Ectodermal cell (in vitro differentiated cells): Measurements from ENCODE around the gene AMBRA1.
"Not testable (repeated sequence)": the region's sequence is repeated elsewhere in the genome, so short reads cannot be mapped to it uniquely, and the experiment has no call there.

Source experiments
- H3K27ac ChIP-seq: 2 replicates; pipeline ENCODE4 v1.7.0; 2013; ENCODE audit warnings: mild to moderate bottlenecking, low read depth, low read length; ENCODE audit not compliant: insufficient read depth, poor library complexity, severe bottlenecking
- H3K27me3 ChIP-seq: 2 replicates; pipeline ENCODE4 v1.7.0; 2013; ENCODE audit warnings: mild to moderate bottlenecking, low read length; ENCODE audit not compliant: insufficient read depth, control insufficient read depth, poor library complexity, severe bottlenecking
- H3K36me3 ChIP-seq: one replicate; pipeline ENCODE4 v1.7.0; 2013; ENCODE audit warnings: low read length; ENCODE audit not compliant: control insufficient read depth, insufficient read depth
- H3K4me1 ChIP-seq: one replicate; pipeline ENCODE4 v1.7.0; 2013; ENCODE audit warnings: low read length; ENCODE audit not compliant: control insufficient read depth, insufficient read depth
- H3K4me3 ChIP-seq: 2 replicates; pipeline ENCODE4 v1.7.0; 2013; ENCODE audit warnings: low read depth, low read length, control low read depth; ENCODE audit not compliant: insufficient read depth
- H3K9me3 ChIP-seq: 2 replicates; pipeline ENCODE4 v1.7.0; 2013; ENCODE audit warnings: mild to moderate bottlenecking, low read length, moderate library complexity; ENCODE audit not compliant: control insufficient read depth
- WGBS, 2 experiments: methylation state at CpG; one replicate each; pipeline ENCODE4 v1.1.7; 2013; ENCODE audit warnings: missing lambda C conversion rate in 2 of 2; 5-methylcytosine and 5-hydroxymethylcytosine counted together

Gene AMBRA1

DNA sequence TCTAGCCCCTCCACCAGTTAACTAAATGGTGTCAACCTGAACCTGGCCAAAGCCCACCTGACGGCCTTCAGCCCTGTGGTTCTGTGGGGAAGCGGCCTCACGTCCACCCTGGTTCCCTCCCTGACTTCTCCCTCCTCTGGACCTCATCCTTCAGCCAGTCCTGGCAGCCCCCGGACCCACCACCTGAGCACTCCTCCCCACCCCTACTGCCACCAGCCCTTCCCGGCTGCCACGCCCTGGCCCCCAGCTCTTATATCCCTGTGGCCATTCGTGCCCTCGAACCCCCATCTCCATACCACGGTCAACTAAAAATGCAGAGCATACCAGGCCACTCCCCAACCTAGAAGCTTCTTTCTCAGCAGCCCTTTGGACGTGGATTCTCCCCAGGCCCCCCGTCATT, 216.5 kb downstream of the AMBRA1 start:
- H3K27me3 ChIP-seq: no peaks in the 10 kb centered on the region
- peaks cover 5% of the 10 kb centered on the region for H3K36me3 ChIP-seq
- no peak overlapping the region for H3K27ac ChIP-seq
- 93 to 96% methylated on average over 11 of the region's 11 CpGs for WGBS, 2 experiments
- H3K9me3 ChIP-seq: no peaks in the 10 kb centered on the region
- peaks cover 10% of the 10 kb centered on the region for H3K4me1 ChIP-seq
- H3K4me3 ChIP-seq: no peak overlapping the region

DNA sequence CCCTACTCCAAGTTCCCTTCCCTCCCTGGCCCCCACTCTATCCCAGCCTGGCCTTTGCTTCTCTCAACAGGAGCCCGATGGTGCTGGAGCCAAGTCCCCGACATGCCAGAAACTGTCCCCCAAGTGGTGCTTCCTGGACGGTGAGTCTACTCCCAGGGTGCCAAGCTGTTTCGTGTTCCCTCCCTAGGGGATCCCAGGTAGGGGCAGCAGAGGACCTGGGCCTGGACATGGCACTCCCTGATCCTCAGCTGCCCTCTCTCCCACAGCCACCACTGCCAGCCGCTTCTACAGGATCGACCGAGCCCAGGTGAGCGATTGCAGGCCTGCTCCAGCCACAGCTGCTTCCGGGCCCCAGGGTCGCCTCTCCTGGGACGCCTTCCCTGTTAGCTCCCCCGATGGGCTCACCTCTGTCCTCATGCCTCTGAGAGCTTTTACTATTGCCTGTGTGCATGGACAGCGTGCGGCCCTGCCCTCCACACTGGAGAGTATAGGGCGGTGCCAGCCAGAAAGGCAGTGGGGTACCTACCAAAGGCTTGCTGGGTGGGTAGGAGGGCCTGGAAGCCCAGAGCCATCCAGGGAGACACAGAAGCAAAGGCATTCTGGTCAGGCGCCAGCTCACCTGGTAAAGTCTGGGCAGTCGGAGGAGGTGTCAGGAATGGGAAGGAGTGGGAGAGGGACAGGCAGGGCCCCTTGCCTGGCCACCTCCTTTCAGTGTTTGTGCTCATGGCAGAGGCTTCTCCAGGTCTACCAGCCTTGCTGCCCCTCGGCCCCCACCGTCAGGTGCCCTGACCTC, 217.4 kb downstream of the AMBRA1 start:
- H3K4me3 ChIP-seq: no peak overlapping the region
- WGBS, 2 experiments: 94 to 95% methylated on average over 19 of the region's 19 CpGs
- H3K9me3 ChIP-seq: no peaks in the 10 kb centered on the region
- H3K4me1 ChIP-seq: peaks cover 10% of the 10 kb centered on the region
- no peak overlapping the region for H3K27ac ChIP-seq
- peaks cover 5% of the 10 kb centered on the region for H3K36me3 ChIP-seq
- no peaks in the 10 kb centered on the region for H3K27me3 ChIP-seq

DNA sequence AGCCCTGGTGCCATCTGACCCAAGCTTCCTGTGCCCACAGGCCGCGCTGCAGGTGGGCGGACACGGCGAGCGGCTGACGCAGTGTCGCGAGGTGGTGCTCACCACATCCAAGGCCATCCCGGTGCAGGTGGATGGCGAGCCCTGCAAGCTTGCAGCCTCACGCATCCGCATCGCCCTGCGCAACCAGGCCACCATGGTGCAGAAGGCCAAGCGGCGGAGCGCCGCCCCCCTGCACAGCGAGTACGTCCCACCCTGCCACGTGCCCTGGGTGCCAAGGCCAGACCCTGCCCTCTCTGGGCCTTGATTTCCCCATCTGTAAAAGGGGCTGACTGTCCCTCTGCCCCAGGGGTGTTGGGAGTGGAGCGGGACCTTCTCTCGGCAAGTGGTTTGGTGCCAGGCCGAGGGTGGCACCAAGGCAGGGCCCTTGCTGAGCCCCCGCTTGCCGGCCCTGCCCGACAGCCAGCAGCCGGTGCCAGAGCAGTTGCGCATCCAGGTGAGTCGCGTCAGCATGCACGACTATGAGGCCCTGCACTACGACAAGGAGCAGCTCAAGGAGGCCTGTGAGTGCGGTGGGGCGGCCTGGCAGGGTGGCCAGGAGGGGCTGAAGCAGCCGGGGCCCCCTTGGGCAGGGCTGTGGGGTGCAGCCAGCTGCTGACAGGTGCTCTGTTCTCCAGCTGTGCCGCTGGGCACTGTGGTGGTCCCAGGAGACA, 218.3 kb downstream of the AMBRA1 start:
- Histone ChIP-seq H3K9me3 (no peaks in the 10 kb centered on the region), H3K36me3 (peaks cover 5% of the 10 kb centered on the region), H3K27ac (no peak overlapping the region), H3K27me3 (no peaks in the 10 kb centered on the region), H3K4me3 (no peak overlapping the region), H3K4me1 (peaks cover 10% of the 10 kb centered on the region)
- 95 to 96% methylated on average over 38 of the region's 38 CpGs for WGBS, 2 experiments

DNA sequence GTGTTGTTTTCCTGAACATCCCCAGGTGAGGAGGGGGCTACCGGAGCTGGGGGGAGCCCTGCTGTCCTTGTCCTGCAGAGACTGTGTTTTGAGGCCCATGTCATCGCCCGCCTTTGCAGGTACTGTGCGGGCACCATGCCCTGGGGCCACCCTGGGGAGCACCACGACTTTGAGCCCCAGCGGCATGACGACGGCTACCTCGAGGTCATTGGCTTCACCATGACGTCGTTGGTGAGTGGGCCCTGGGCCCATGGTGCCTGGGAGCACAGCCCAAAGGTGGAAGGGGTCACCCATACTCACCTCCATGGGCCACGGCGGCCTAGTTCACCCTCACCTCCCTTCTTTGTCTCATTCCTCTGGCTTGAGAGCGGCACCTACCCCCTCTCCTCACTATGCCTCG, 219.0 kb downstream of the AMBRA1 start:
- no peaks in the 10 kb centered on the region for H3K9me3 ChIP-seq
- peaks cover 5% of the 10 kb centered on the region for H3K36me3 ChIP-seq
- WGBS, 2 experiments: 94 to 96% methylated on average over 15 of the region's 15 CpGs
- H3K27ac ChIP-seq: no peak overlapping the region
- H3K4me1 ChIP-seq: peaks cover 11% of the 10 kb centered on the region
- no peak overlapping the region for H3K4me3 ChIP-seq
- H3K27me3 ChIP-seq: no peaks in the 10 kb centered on the region

DNA sequence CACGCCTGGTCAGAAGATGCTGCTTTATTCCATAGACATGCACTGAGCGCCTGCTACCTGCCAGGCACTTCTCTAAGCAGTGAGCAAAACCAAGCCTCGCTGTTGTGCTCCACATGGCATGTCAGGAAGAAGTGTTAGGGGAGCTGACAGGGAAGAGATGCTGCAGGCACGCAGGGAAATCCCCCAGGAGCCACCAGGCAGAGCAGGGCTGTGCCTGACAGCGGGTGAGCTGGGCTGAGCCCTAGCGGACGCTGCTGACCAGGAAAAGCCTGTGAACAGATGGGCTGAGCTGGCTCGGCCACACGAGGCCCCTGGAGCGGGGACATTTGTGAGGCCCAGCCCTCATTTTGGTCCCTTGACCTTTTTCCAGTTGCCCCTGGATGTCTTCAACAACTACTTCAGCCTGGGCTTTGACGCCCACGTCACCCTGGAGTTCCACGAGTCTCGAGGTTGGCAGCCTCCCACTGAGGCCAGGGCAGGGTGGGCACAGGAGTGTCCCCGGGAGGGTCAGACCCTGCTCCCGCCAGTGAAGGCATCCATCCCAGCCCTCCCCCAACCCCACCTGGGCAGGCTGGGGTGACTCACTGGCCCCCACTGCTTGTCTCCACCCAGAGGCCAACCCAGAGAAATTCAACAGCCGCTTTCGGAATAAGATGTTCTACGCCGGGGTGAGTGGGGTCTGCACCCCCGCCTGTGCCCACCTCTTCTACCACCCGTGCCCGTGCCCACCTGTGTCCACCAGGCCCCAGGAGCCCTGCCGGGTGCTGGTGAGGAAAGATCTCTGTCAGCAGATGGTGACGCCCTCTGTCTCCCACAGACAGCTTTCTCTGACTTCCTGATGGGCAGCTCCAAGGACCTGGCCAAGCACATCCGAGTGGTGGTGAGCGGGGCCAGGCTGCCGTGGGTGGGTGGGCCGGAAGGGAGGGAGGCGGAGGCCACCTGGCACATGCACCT, 219.8 kb downstream of the AMBRA1 start:
- no peaks in the 10 kb centered on the region for H3K27me3 ChIP-seq
- WGBS, 2 experiments: 93 to 95% methylated on average over 30 of the region's 30 CpGs
- no peaks in the 10 kb centered on the region for H3K9me3 ChIP-seq
- H3K4me1 ChIP-seq: peaks cover 8% of the 10 kb centered on the region
- H3K4me3 ChIP-seq: no peak overlapping the region
- H3K27ac ChIP-seq: no peak overlapping the region
- peaks cover 5% of the 10 kb centered on the region for H3K36me3 ChIP-seq

DNA sequence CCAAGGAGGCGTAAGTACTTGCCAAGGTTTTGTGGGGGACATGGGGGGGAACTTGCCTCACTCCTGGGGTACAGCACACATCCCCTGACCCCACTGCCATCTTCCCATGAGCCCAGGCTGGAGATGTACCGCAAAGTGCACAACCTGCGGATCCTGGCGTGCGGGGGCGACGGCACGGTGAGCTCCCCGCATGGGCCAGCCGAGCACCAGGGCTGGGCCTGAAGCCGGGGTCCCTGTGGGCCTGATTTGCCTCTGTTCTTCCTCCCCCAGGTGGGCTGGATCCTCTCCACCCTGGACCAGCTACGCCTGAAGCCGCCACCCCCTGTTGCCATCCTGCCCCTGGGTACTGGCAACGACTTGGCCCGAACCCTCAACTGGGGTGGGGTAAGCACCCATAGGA, 221.3 kb downstream of the AMBRA1 start:
- 96 to 99% methylated on average over 15 of the region's 15 CpGs for WGBS, 2 experiments
- H3K36me3 ChIP-seq: not testable (repeated sequence)

DNA sequence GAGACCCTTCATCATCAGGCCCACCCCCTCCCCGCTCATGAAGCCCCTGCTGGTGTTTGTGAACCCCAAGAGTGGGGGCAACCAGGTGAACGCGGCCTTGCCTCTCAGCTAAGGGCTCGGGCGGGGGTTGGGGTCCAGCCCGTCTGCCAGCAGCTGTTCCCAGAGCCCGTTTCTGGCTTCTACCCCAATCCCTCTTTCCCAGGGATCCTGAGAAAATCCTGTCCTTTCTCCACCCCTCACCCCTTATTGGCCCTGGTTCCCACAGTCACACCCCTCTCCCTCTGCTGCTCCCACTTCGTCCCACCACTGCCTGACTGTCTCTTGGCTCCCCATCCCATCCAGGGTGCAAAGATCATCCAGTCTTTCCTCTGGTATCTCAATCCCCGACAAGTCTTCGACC, 221.7 kb downstream of the AMBRA1 start:
- WGBS, 2 experiments: 88 to 90% methylated on average over 10 of the region's 10 CpGs
- H3K36me3 ChIP-seq: peaks cover 5% of the 10 kb centered on the region

More for the DNA sequence above, 221.3 kb downstream of the AMBRA1 start:
- not testable (repeated sequence) for H3K27me3 ChIP-seq, H3K9me3 ChIP-seq, H3K4me3 ChIP-seq, H3K4me1 ChIP-seq, H3K27ac ChIP-seq

DNA sequence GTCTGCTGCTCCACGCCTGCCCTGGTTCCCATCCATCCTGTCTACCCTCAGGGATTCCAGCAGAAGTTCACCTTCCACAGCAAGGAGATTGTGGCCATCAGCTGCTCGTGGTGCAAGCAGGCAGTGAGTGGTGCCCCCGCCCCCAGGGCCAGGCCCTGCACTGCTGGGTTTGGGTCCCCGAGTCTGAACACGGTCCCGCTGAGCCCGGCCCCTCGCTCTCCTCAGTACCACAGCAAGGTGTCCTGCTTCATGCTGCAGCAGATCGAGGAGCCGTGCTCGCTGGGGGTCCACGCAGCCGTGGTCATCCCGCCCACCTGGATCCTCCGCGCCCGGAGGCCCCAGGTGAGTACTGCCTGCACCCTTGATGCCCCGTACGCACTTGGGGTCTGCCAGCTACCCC, 222.6 kb downstream of the AMBRA1 start:
- H3K27ac ChIP-seq, H3K9me3 ChIP-seq, H3K36me3 ChIP-seq, H3K27me3 ChIP-seq, H3K4me3 ChIP-seq: not testable (repeated sequence)
- 92 to 95% methylated on average over 19 of the region's 19 CpGs for WGBS, 2 experiments
- peaks cover 11% of the 10 kb centered on the region for H3K4me1 ChIP-seq

More for the DNA sequence above, 221.7 kb downstream of the AMBRA1 start:
- no peak overlapping the region for H3K4me3 ChIP-seq
- H3K4me1 ChIP-seq: peaks cover 8% of the 10 kb centered on the region
- no peak overlapping the region for H3K27ac ChIP-seq
- H3K9me3 ChIP-seq: no peaks in the 10 kb centered on the region
- H3K27me3 ChIP-seq: no peaks in the 10 kb centered on the region

DNA sequence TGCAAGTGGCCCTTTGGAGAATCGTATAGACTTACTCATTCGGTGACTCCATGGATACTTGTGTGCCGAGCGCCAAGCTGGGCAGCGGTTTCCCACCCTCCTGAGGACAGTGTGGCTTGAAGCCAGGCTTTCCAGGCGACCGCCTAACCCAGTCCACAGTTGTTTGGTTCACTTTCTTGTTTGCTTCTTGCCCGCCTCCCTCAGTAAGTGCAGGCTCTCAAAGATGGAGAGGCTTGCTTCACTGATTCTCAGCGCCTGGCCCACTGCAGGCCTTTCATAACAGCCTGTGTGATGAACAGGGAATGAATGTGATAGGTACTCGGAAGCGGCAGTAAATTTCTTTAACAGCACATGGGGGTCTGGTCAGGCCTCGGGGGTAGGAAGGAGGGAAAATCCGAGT, 223.6 kb downstream of the AMBRA1 start:
- WGBS, 2 experiments: 95% methylated on average over 13 of the region's 13 CpGs
- H3K4me3 ChIP-seq: no peak overlapping the region
- peaks cover 5% of the 10 kb centered on the region for H3K36me3 ChIP-seq
- no peaks in the 10 kb centered on the region for H3K27me3 ChIP-seq
- H3K9me3 ChIP-seq: no peaks in the 10 kb centered on the region
- H3K27ac ChIP-seq: no peak overlapping the region
- H3K4me1 ChIP-seq: peaks cover 11% of the 10 kb centered on the region
